ENCODE results near the gene APBA3. TPM values are rescaled to one million over a fixed set of nuclear protein-coding genes. Genes with fewer than 3 reads are reported as not detected.
"Not testable (repeated sequence)": the region's sequence is repeated elsewhere in the genome, so short reads cannot be mapped to it uniquely, and the experiment has no call there.

APBA3 gene
- polyA plus RNA-seq, 6 donors from 2014 or later = 28.8 to 51.6 (median 35.3) TPM

GRCh38 chr19:3774621-3775373 is 13.3 kb upstream of the APBA3 start:
- Mint-ChIP-seq H3K36me3 (no peaks in the 10 kb centered on the region), H3K27me3 (no peaks in the 10 kb centered on the region), H3K9me3 (peaks cover 0 to 7% (median 0%) of the 10 kb centered on the region in 7 donors), H3K4me1 (peaks cover 0 to 18% (median 9%) of the 10 kb centered on the region in 3 donors), H3K4me3 (no peak overlapping the region), H3K27ac (no peak overlapping the region)
- ATAC-seq (ENCODE audit: low read depth in 2 of 2) (no peak), DNase-seq (no peak)

DNA sequence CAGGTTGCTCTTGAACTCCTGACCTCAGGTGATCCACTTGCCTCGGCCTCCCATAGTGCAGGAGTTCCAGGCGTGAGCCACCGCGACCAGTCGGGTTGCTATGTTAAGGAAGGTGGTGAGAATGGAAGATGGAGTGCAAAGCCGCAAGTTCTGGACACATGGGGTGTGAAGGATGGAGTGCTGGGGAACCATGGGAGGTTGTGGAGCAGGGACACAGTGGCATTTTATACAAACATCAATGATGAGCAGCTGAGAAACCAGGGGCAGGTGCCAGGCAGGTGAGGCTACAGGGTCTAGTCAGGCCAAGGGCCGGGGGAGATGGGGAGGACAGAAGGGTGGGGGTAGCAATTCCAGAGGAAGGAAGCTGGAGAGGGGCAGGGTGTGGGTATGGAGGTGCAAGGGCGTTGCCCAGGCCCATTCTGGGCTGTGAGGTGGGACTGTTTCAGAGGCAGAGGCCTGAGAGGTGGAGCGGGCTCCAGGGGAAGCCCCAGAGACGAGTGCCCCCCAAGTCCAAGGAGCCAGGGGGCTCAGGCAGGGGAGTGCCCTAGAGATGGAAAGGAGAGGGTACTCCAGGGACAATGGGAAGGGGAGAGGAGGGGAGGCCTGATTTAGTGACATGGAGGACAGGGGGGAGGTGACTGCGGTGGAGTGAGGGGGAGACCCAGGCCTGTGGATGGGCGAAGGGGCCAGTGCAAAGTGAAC is 12.5 kb upstream of the APBA3 start:
- H3K27ac Mint-ChIP-seq = peak overlapping the region in 3 of 6 donors; percentile 7 to 70 (median 32)
- DNase-seq (no peak), ATAC-seq (ENCODE audit: low read depth in 2 of 2) (no peak)
- no peak overlapping the region for H3K4me3 Mint-ChIP-seq
- peaks cover 0 to 3% of the 10 kb centered on the region in 2 donors for H3K36me3 Mint-ChIP-seq
- H3K27me3 Mint-ChIP-seq = no peaks in the 10 kb centered on the region
- peaks cover 0 to 19% (median 9%) of the 10 kb centered on the region in 3 donors for H3K4me1 Mint-ChIP-seq
- peaks cover 0 to 7% (median 0%) of the 10 kb centered on the region in 7 donors for H3K9me3 Mint-ChIP-seq

DNA sequence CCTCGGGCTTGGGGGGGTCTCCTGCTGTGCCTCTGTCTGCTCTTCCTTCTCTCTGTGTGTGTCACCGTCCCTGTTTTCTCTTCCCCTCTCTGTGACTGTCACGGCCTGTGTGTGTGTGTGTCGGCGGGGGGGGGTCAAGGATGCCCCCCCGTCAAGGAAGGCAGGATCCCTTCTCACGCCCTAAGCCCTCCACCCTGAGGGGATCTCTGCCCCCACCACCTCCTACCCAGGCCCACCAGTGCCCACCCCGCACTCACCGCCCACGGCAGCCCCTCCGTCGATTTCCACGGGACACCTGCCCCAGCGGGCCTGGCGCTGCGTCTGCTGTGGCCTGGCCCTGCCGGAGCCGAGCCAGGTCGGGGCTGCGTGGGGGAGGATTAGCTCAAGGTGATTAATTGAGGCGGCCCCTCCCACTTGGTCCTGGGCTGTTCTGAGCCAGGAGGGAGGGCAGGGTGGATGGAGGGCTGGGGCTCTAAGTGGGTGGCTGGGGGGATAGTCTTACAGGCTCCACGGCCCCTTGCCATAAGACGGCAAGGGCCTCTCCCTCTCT is 10.5 kb upstream of the APBA3 start, which contains the start of gene RAX2:
Gene RAX2 (minus strand): TSS at position 323 of the 550 bp plus-strand sequence. CDS start 486 bp downstream, outside the sequence.
- no peak for DNase-seq

DNA sequence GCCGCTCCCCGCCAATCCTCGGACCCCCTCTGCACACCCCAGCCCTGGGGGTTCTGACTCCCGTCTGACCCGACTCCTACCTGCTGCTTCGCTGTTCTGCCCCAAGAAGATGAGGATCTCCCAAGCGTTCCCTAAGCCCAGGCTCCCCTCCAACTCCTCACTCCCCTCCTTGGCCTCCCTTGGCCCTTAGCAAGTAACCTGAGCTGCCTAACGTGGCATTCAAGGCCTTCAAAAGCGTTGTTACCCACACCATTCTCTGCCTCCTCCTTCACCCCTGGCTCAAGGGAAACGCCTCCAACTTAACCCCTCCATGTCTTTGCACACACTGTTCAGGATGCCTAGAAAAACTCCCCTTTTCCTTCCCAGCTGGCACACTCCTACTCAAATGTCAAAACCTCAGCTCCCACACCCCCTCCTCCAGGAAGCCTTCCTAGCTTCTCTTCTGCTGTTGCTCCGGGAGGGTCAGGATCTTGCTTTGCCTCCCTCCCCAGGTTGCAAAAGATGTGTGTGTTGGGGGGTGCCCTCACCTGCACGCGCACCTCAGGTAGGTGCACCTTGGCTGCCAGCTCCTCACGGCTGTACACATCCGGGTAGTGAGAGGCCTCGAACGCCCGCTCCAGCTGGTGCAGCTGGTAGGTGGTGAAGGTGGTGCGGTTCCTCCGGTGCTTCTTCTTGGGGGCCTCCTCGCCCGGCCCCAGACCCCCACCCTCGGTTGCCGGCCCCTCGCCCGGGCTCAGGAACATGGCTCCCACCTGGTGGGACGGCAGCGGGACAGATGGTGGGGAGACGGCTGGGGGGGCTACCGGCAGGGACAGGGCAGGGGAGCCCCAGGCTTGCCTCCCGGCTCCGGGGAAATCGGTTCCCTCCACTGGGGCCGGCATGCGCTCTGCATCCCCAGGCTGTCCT is 9.8 kb upstream of the APBA3 start:
- Mint-ChIP-seq H3K4me1 (peaks cover 0 to 20% (median 14%) of the 10 kb centered on the region in 3 donors), H3K27ac (peak overlapping the region in 1 of 6 donors; percentile 39), H3K27me3 (no peaks in the 10 kb centered on the region), H3K9me3 (peaks cover 0 to 1% (median 0%) of the 10 kb centered on the region in 7 donors), H3K36me3 (peaks cover 0 to 14% of the 10 kb centered on the region in 2 donors), H3K4me3 (no peak overlapping the region)
- DNase-seq (no peak), ATAC-seq (ENCODE audit: low read depth in 2 of 2) (no peak)

More for the DNA sequence above, 10.5 kb upstream of the APBA3 start, which contains the start of gene RAX2:
- H3K4me1 Mint-ChIP-seq = peaks cover 0 to 22% (median 9%) of the 10 kb centered on the region in 3 donors
- no peaks in the 10 kb centered on the region for H3K27me3 Mint-ChIP-seq
- no peak within 1 kb of the TSS for H3K4me3 Mint-ChIP-seq
- ATAC-seq (ENCODE audit: low read depth in 2 of 2) = no peak
- peaks cover 0 to 8% of the 10 kb centered on the region in 2 donors for H3K36me3 Mint-ChIP-seq
- peak within 1 kb of the TSS in 2 of 6 donors; percentile 69 to 88 for H3K27ac Mint-ChIP-seq
- peaks cover 0 to 7% (median 0%) of the 10 kb centered on the region in 7 donors for H3K9me3 Mint-ChIP-seq

DNA sequence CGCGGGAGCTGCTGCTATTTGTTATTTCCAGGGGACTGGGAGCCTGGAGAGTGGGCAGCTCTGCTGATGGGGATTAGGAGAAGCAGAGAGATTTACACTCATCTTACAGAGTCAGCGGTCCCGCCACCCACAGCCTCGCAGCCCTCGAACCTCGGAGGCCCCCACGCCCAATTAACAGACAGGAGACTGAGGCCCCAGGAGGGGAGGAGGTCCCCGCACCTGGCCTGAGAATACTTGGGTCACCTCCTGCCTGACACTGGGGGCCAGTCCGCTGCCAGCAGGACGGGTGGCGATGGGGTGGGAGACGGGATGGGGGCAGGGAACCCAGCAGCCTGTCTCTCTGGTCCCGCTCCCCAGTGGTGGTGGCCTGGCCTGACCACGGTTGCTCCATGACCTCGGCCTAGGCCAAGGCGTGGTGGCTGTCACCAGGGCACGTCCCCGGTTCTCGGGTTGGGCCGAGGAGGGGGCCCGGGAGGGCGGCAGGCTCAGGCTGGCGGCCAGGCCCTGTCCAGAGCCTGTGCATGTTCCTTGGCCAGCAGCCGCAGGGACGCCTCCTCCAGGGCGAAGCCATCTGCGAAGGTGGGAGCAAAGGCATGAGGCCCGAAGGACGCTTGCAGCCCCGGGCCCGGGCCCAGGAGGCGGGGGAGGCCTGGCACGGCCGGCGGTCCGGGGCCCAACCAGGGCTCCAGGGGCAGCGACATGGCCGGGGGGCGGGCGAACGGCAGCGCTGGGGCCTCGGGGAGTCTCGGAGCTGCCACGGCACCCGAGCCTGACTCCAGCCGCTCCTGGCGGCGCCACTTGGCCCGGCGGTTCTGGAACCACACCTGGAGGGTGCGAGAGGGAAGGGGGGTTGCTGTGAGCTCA is 8.9 kb upstream of the APBA3 start:
- peaks cover 0 to 15% of the 10 kb centered on the region in 2 donors for H3K36me3 Mint-ChIP-seq
- ATAC-seq (ENCODE audit: low read depth in 2 of 2) = no peak
- no peak for DNase-seq
- no peak overlapping the region for H3K4me3 Mint-ChIP-seq
- peak overlapping the region in 1 of 6 donors; percentile 64 for H3K27ac Mint-ChIP-seq
- peaks cover 0 to 19% (median 15%) of the 10 kb centered on the region in 3 donors for H3K4me1 Mint-ChIP-seq
- H3K27me3 Mint-ChIP-seq = no peaks in the 10 kb centered on the region
- H3K9me3 Mint-ChIP-seq = no peaks in the 10 kb centered on the region

- Mint-ChIP-seq H3K9me3 (no peaks in the 10 kb centered on the region), H3K4me3 (no peak overlapping the region), H3K36me3 (peaks cover 0 to 15% of the 10 kb centered on the region in 2 donors), H3K27ac (peak overlapping the region in 2 of 6 donors; percentile 56 to 64), H3K27me3 (no peaks in the 10 kb centered on the region), H3K4me1 (peaks cover 0 to 19% (median 15%) of the 10 kb centered on the region in 3 donors)
- DNase-seq (no peak), ATAC-seq (ENCODE audit: low read depth in 2 of 2) (no peak)
Observed at GRCh38 chr19:3769494-3769893, 8.0 kb upstream of the APBA3 start.

DNA sequence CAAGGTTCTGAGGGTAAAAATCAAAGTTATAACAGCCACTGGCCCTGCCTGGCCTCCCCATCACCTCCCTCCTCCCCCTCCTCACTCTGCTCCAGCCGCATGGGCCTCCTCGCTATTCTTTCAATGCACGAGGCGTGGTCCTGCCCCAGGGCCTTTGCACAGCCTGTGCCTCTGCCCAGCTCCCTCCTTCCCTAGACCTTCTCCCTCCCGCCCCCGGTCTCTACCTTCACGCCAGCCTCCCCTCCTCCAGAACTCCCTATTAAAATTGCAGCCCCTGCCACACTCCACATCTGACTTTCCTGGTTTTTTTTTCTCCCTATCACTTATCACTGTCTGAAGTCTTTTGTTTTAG is 7.2 kb upstream of the APBA3 start:
- no peaks in the 10 kb centered on the region for H3K27me3 Mint-ChIP-seq
- peak overlapping the region in 1 of 8 donors; percentile 40 for H3K4me3 Mint-ChIP-seq
- no peaks in the 10 kb centered on the region for H3K9me3 Mint-ChIP-seq
- peaks cover 0 to 17% (median 13%) of the 10 kb centered on the region in 3 donors for H3K4me1 Mint-ChIP-seq
- no peak for ATAC-seq (ENCODE audit: low read depth in 2 of 2)
- peaks cover 0 to 15% of the 10 kb centered on the region in 2 donors for H3K36me3 Mint-ChIP-seq
- no peak for DNase-seq
- H3K27ac Mint-ChIP-seq = peak overlapping the region in 2 of 6 donors; percentile 1 to 22

DNA sequence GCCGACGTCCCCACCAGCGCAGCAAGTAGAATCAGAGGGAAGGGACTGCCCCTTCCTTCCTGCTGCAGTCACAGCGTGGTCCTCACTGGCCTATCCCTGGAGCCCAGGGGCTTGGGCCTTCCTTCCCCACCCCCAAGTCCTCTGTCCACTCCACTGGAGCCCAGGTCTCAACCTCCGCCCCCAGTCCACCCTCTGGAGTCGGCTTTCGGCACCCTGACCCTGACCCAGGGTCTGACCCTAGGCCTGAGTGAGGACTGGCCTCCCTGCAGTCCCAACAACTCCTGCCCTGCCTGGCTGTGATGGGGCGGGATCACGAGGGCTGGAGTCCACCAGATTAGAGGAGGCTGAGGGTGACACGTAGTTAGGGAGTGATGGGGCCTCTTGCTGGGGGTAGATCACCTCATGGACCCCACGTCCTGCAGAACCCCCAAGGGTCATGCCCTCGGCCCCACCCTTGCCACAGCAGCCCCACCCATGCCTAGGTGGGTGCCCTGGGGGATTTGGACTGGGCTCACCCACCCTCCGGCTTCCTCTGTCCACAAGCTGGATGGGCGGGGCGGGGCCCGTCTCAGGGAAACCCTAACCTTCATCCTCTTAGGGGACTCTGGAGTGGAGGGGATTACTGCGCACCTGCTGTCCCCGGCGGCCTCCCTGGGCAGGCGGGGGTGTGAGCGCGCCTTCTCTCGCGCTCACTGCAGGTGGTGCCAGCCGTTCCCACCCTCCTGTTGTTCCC is 6.7 kb upstream of the APBA3 start:
- no peak for ATAC-seq (ENCODE audit: low read depth in 2 of 2)
- H3K36me3 Mint-ChIP-seq = peaks cover 0 to 15% of the 10 kb centered on the region in 2 donors
- peaks cover 2 to 15% (median 10%) of the 10 kb centered on the region in 3 donors for H3K4me1 Mint-ChIP-seq
- H3K27me3 Mint-ChIP-seq = no peaks in the 10 kb centered on the region
- no peak for DNase-seq
- peak overlapping the region in 2 of 6 donors; percentile 22 to 24 for H3K27ac Mint-ChIP-seq
- H3K9me3 Mint-ChIP-seq = no peaks in the 10 kb centered on the region
- H3K4me3 Mint-ChIP-seq = no peak overlapping the region

- Mint-ChIP-seq H3K27ac (peak overlapping the region in 1 of 6 donors; percentile 59), H3K27me3 (no peaks in the 10 kb centered on the region), H3K4me1 (peaks cover 9 to 21% (median 18%) of the 10 kb centered on the region in 3 donors), H3K36me3 (peaks cover 0 to 15% of the 10 kb centered on the region in 2 donors), H3K4me3 (no peak overlapping the region), H3K9me3 (no peaks in the 10 kb centered on the region)
- ATAC-seq (ENCODE audit: low read depth in 2 of 2) (no peak), DNase-seq (no peak)
Observed at GRCh38 chr19:3767050-3767449, 5.6 kb upstream of the APBA3 start.

- peaks cover 0 to 15% of the 10 kb centered on the region in 2 donors for H3K36me3 Mint-ChIP-seq
- no peak overlapping the region for H3K4me3 Mint-ChIP-seq
- peak overlapping the region in 4 of 6 donors; percentile 22 to 94 (median 48) for H3K27ac Mint-ChIP-seq
- H3K9me3 Mint-ChIP-seq = peaks cover 0 to 2% (median 0%) of the 10 kb centered on the region in 7 donors
- H3K27me3 Mint-ChIP-seq = no peaks in the 10 kb centered on the region
- DNase-seq (no peak), ATAC-seq (ENCODE audit: low read depth in 2 of 2) (no peak)
- peaks cover 14 to 25% (median 23%) of the 10 kb centered on the region in 3 donors for H3K4me1 Mint-ChIP-seq
Observed at GRCh38 chr19:3766520-3766919, 5.0 kb upstream of the APBA3 start.

- not testable (repeated sequence) for H3K4me3 Mint-ChIP-seq; H3K27me3 Mint-ChIP-seq; H3K27ac Mint-ChIP-seq; H3K9me3 Mint-ChIP-seq; DNase-seq; ATAC-seq (ENCODE audit: low read depth in 2 of 2)
- peaks cover 22 to 27% (median 26%) of the 10 kb centered on the region in 3 donors for H3K4me1 Mint-ChIP-seq
- H3K36me3 Mint-ChIP-seq = peaks cover 0 to 15% of the 10 kb centered on the region in 2 donors
Observed at GRCh38 chr19:3765757-3766156, 4.3 kb upstream of the APBA3 start.

Measured in naive B cell (primary cell).